Measurements from ENCODE around the gene FGFR2.

Gene FGFR2

DNA sequence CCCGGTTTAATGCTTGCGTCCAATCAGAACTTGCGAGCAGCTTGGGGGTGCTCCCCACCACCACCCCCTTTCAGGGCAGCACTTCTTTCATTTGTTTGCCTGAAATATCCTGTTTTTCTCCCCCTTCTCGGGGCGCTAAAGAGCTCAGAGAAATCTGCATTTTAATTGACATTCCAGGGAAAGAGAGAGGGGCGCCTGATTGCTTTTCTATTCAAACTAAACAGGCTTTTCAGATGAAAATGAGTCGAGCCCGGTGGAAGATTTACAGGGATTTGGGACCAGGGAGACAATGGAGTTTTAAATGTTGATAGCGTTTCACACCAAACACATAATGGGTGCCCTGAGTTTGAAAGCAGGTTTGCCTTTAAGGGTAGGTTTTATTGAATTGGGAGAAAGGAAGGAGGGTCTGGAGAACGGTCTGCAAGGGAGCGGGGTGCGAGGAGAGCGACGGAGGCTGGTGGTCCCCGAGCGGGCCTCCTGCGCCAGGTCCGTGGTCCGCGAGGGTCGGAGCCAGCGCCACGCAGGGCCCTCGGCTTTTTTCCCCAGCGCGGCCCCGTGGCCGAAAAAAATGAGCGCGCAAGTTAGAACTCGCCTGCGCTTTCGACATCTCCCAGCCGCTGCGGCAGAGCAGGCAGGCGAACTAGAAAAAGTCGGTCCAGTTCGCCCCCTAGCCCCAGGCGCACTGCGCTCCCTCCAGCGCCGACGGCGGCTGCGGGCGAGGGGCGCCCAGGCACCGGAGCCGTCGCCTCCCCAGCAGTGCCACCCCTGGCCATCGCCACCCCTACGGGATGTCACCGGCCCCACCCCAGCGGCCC lies 1.3 kb downstream of the FGFR2 start:
- peak overlapping the region; percentile 52 for H3K4me2 ChIP-seq
- H3K9ac ChIP-seq = peak overlapping the region; percentile 31; the same call in 1 of the 2 replicates
- H2AFZ ChIP-seq (ENCODE audit: low read depth) = peak overlapping the region; percentile 79
- H4K20me1 ChIP-seq (ENCODE audit: insufficient read depth) = no peaks in the 10 kb centered on the region
- TF ChIP-seq, protein P1, sequence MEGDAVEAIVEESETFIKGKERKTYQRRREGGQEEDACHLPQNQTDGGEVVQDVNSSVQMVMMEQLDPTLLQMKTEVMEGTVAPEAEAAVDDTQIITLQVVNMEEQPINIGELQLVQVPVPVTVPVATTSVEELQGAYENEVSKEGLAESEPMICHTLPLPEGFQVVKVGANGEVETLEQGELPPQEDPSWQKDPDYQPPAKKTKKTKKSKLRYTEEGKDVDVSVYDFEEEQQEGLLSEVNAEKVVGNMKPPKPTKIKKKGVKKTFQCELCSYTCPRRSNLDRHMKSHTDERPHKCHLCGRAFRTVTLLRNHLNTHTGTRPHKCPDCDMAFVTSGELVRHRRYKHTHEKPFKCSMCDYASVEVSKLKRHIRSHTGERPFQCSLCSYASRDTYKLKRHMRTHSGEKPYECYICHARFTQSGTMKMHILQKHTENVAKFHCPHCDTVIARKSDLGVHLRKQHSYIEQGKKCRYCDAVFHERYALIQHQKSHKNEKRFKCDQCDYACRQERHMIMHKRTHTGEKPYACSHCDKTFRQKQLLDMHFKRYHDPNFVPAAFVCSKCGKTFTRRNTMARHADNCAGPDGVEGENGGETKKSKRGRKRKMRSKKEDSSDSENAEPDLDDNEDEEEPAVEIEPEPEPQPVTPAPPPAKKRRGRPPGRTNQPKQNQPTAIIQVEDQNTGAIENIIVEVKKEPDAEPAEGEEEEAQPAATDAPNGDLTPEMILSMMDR (conservative IDR thresholded peaks at IDR 0.05; ENCODE audit: low read depth, low read length) = no peak
- H3K79me2 ChIP-seq (ENCODE audit: insufficient read depth, low read depth) = peaks cover 58% of the 10 kb centered on the region
- H3K4me1 ChIP-seq (ENCODE audit: low read depth, poor library complexity, severe bottlenecking) = peaks cover 75% of the 10 kb centered on the region
- no peaks in the 10 kb centered on the region for H3K27me3 ChIP-seq (ENCODE audit: insufficient read depth, low read depth)
- H3K36me3 ChIP-seq (ENCODE audit: insufficient read depth) = no peaks in the 10 kb centered on the region
- H3K27ac ChIP-seq = peak overlapping the region; percentile 58; the same call in 1 of the 2 replicates
- H3K4me3 ChIP-seq (IDR thresholded peaks at IDR 0.05; ENCODE audit: insufficient read depth, low read depth, low read length) = no peak overlapping the region

DNA sequence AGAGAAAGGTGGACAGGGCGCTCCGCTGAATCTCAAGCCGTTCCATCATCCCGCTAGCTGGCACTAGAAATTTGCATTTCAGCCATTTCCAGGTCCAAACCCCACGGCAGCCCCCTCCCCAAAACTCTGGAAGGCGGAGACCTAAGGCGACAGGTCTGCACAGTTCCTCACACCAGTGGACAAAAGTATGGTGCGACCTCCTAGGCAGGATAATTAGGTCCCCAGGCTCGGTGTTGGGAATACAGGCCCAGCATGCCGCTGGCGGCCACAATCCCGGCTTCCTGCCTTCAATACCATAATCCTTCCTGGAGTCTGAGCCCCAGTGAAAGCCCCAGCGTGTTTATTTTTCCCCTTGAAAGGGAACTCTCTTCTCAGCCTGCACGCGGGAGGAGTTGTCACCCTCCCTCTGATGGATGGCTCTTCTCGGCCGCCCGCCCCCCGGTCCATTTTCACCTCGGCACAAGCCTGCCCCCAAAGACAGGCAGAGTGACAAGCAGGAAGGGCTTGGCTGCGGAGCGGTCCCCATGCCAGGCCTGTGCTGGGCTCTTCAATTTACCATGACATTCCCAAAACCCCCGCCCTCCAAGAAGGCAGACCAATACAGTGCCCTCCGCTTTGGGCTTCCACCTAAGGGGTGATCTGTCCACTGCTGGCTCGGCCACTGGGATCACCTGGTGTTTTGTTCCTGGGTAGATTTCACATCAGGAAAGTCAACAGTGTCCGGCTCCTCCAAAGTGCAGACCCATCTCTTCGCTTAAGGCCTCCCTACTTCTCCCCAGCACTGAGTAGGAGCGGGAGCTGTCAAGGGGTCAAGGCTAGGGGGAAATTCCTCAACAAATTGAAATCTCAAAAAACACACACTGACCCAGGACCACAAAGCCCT lies 2.2 kb downstream of the FGFR2 start:
- Histone ChIP-seq H3K4me3 (IDR thresholded peaks at IDR 0.05; ENCODE audit: insufficient read depth, low read depth, low read length) (no peak overlapping the region), H2AFZ (ENCODE audit: low read depth) (0 out of 2 replicates have a peak overlapping the region, but pooled peaks have one; percentile 79), H4K20me1 (ENCODE audit: insufficient read depth) (no peaks in the 10 kb centered on the region), H3K4me2 (peak overlapping the region; percentile 52), H3K36me3 (ENCODE audit: insufficient read depth) (no peaks in the 10 kb centered on the region), H3K4me1 (ENCODE audit: low read depth, poor library complexity, severe bottlenecking) (peaks cover 83% of the 10 kb centered on the region), H3K27ac (peak overlapping the region; percentile 58; the same call in 1 of the 2 replicates), H3K27me3 (ENCODE audit: insufficient read depth, low read depth) (no peaks in the 10 kb centered on the region), H3K9ac (peak overlapping the region; percentile 31; the same call in 1 of the 2 replicates), H3K79me2 (ENCODE audit: insufficient read depth, low read depth) (peaks cover 67% of the 10 kb centered on the region)
- TF ChIP-seq, protein P1 (conservative IDR thresholded peaks at IDR 0.05; ENCODE audit: low read depth, low read length) = no peak

DNA sequence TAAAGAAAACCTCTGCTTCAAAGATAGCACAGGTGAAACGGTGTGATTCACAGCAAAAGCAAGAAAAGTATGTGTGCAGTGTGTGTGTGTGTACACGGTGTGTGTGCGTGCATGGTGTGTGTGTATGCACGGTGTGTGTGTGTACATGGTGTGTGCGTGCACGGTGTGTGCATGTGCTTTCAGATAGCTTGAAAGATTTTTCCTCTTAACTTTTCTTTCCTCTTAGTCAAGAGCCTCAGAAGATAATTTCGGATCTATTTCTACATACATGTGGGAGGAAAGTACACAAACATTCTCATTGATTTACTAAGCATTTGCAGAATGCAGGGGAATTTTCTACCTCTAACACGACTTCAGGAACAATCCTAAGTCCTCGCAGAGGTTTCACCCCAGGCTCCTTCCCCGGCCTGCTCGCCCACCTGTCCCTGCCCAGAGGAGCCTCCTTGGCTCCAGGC lies 2.9 kb downstream of the FGFR2 start:
- H3K4me3 ChIP-seq (IDR thresholded peaks at IDR 0.05; ENCODE audit: insufficient read depth, low read depth, low read length) = no peak overlapping the region

More for the DNA sequence above, 2.9 kb downstream of the FGFR2 start:
- peaks cover 83% of the 10 kb centered on the region for H3K4me1 ChIP-seq (ENCODE audit: low read depth, poor library complexity, severe bottlenecking)
- H3K4me2 ChIP-seq = peak overlapping the region; percentile 52
- no peaks in the 10 kb centered on the region for H3K36me3 ChIP-seq (ENCODE audit: insufficient read depth)
- H3K27me3 ChIP-seq (ENCODE audit: insufficient read depth, low read depth) = no peaks in the 10 kb centered on the region
- no peak overlapping the region; the same call in 1 of the 2 replicates for H3K27ac ChIP-seq
- TF ChIP-seq, protein P1 (conservative IDR thresholded peaks at IDR 0.05; ENCODE audit: low read depth, low read length) = no peak
- peaks cover 73% of the 10 kb centered on the region for H3K79me2 ChIP-seq (ENCODE audit: insufficient read depth, low read depth)
- H3K9ac ChIP-seq = no peak overlapping the region
- no peak overlapping the region for H2AFZ ChIP-seq (ENCODE audit: low read depth)
- no peaks in the 10 kb centered on the region for H4K20me1 ChIP-seq (ENCODE audit: insufficient read depth)
